GM12873 (cell line): ENCODE measurements around the gene HIF3A.

Experiments
- CTCF ChIP-seq: IDR thresholded peaks from 2 replicates; pipeline ENCODE4 v1.5.1; 2012; ENCODE audit warnings: low read depth, mild to moderate bottlenecking, moderate library complexity, low read length, control low read depth; ENCODE audit not compliant: insufficient read depth; ENCODE audit errors: missing control alignments

The HIF3A gene

GRCh38 chr19:46289724-46290619 is 6.9 kb upstream of the HIF3A start:
- no peak for TF ChIP-seq CTCF

GRCh38 chr19:46291829-46292228 is 5.0 kb upstream of the HIF3A start:
- no peak for TF ChIP-seq CTCF

GRCh38 chr19:46294494-46294893 is 2.3 kb upstream of the HIF3A start:
- no peak for TF ChIP-seq CTCF

- no peak for TF ChIP-seq CTCF
Measured at GRCh38 chr19:46295401-46296201, 1.2 kb upstream of the HIF3A start.

GRCh38 chr19:46296202-46296480 is 701 bp upstream of the HIF3A start:
- TF ChIP-seq CTCF, result no peak

- no peak for TF ChIP-seq CTCF
Measured at GRCh38 chr19:46297700-46298478, 1.0 kb downstream of the HIF3A start.
